Measurements from ENCODE around the gene CT45A7.
"Not testable (repeated sequence)": the region's sequence is repeated elsewhere in the genome, so short reads cannot be mapped to it uniquely, and the experiment has no call there.

Gene CT45A7

GRCh38 chrX:135837180-135837579 is at the start of gene CT45A7:
TSS of gene CT45A7 (minus strand) at chrX:135837280. CDS start at chrX:135833533, 3,747 bp downstream.
- not testable (repeated sequence) for H3K9ac ChIP-seq (ENCODE audit: low read depth in 1 of 2, low read length in 2 of 2); H3K27me3 ChIP-seq (ENCODE audit: control insufficient read depth in 2 of 2, insufficient read depth in 2 of 2, low read length in 2 of 2); H3K9me3 ChIP-seq (ENCODE audit: control insufficient read depth in 2 of 2, low read length in 2 of 2); H3K36me3 ChIP-seq (ENCODE audit: control insufficient read depth in 2 of 2, insufficient read depth in 2 of 2, low read length in 2 of 2); H3K4me3 ChIP-seq (ENCODE audit: low read length in 2 of 2); H3K27ac ChIP-seq (ENCODE audit: low read depth in 2 of 2, low read length in 2 of 2); H3K4me1 ChIP-seq (ENCODE audit: control insufficient read depth in 2 of 2, insufficient read depth in 2 of 2, low read length in 2 of 2)

- not testable (repeated sequence) for H3K27ac ChIP-seq (ENCODE audit: low read depth in 2 of 2, low read length in 2 of 2); H3K4me1 ChIP-seq (ENCODE audit: control insufficient read depth in 2 of 2, insufficient read depth in 2 of 2, low read length in 2 of 2); H3K27me3 ChIP-seq (ENCODE audit: control insufficient read depth in 2 of 2, insufficient read depth in 2 of 2, low read length in 2 of 2); H3K9me3 ChIP-seq (ENCODE audit: control insufficient read depth in 2 of 2, low read length in 2 of 2); H3K9ac ChIP-seq (ENCODE audit: low read depth in 1 of 2, low read length in 2 of 2); H3K36me3 ChIP-seq (ENCODE audit: control insufficient read depth in 2 of 2, insufficient read depth in 2 of 2, low read length in 2 of 2); H3K4me3 ChIP-seq (ENCODE audit: low read length in 2 of 2)
Measured at GRCh38 chrX:135882741-135883140, 45.7 kb upstream of the CT45A7 start.

GRCh38 chrX:135871712-135872111 is 34.6 kb upstream of the CT45A7 start, which contains the start of gene CT45A9:
TSS of gene CT45A9 (minus strand) at chrX:135871812. CDS start at chrX:135868061, 3,751 bp downstream.
- H3K27ac ChIP-seq (ENCODE audit: low read depth in 2 of 2, low read length in 2 of 2); H3K9ac ChIP-seq (ENCODE audit: low read depth in 1 of 2, low read length in 2 of 2); H3K4me3 ChIP-seq (ENCODE audit: low read length in 2 of 2); H3K4me1 ChIP-seq (ENCODE audit: control insufficient read depth in 2 of 2, insufficient read depth in 2 of 2, low read length in 2 of 2); H3K27me3 ChIP-seq (ENCODE audit: control insufficient read depth in 2 of 2, insufficient read depth in 2 of 2, low read length in 2 of 2); H3K36me3 ChIP-seq (ENCODE audit: control insufficient read depth in 2 of 2, insufficient read depth in 2 of 2, low read length in 2 of 2); H3K9me3 ChIP-seq (ENCODE audit: control insufficient read depth in 2 of 2, low read length in 2 of 2): not testable (repeated sequence)

GRCh38 chrX:135854438-135854837 is 17.4 kb upstream of the CT45A7 start, which contains the start of gene CT45A8:
TSS of gene CT45A8 (minus strand) at chrX:135854538. CDS start at chrX:135850783, 3,755 bp downstream.
- H3K36me3 ChIP-seq (ENCODE audit: control insufficient read depth in 2 of 2, insufficient read depth in 2 of 2, low read length in 2 of 2); H3K9ac ChIP-seq (ENCODE audit: low read depth in 1 of 2, low read length in 2 of 2); H3K27ac ChIP-seq (ENCODE audit: low read depth in 2 of 2, low read length in 2 of 2); H3K4me1 ChIP-seq (ENCODE audit: control insufficient read depth in 2 of 2, insufficient read depth in 2 of 2, low read length in 2 of 2); H3K9me3 ChIP-seq (ENCODE audit: control insufficient read depth in 2 of 2, low read length in 2 of 2); H3K4me3 ChIP-seq (ENCODE audit: low read length in 2 of 2); H3K27me3 ChIP-seq (ENCODE audit: control insufficient read depth in 2 of 2, insufficient read depth in 2 of 2, low read length in 2 of 2): not testable (repeated sequence)

GRCh38 chrX:135819912-135820311 is 17.2 kb downstream of the CT45A7 start, which contains the start of gene CT45A2:
TSS of gene CT45A2 (minus strand) at chrX:135820012. CDS start at chrX:135816265, 3,747 bp downstream.
- H3K27ac ChIP-seq (ENCODE audit: low read depth in 2 of 2, low read length in 2 of 2); H3K4me1 ChIP-seq (ENCODE audit: control insufficient read depth in 2 of 2, insufficient read depth in 2 of 2, low read length in 2 of 2); H3K9ac ChIP-seq (ENCODE audit: low read depth in 1 of 2, low read length in 2 of 2); H3K4me3 ChIP-seq (ENCODE audit: low read length in 2 of 2); H3K36me3 ChIP-seq (ENCODE audit: control insufficient read depth in 2 of 2, insufficient read depth in 2 of 2, low read length in 2 of 2); H3K27me3 ChIP-seq (ENCODE audit: control insufficient read depth in 2 of 2, insufficient read depth in 2 of 2, low read length in 2 of 2); H3K9me3 ChIP-seq (ENCODE audit: control insufficient read depth in 2 of 2, low read length in 2 of 2): not testable (repeated sequence)

GRCh38 chrX:135802687-135803086 is 34.4 kb downstream of the CT45A7 start, which contains the start of gene CT45A6:
TSS of gene CT45A6 (minus strand) at chrX:135802787. CDS start at chrX:135798993, 3,794 bp downstream.
- not testable (repeated sequence) for H3K27ac ChIP-seq (ENCODE audit: low read depth in 2 of 2, low read length in 2 of 2); H3K27me3 ChIP-seq (ENCODE audit: control insufficient read depth in 2 of 2, insufficient read depth in 2 of 2, low read length in 2 of 2); H3K4me1 ChIP-seq (ENCODE audit: control insufficient read depth in 2 of 2, insufficient read depth in 2 of 2, low read length in 2 of 2); H3K36me3 ChIP-seq (ENCODE audit: control insufficient read depth in 2 of 2, insufficient read depth in 2 of 2, low read length in 2 of 2); H3K4me3 ChIP-seq (ENCODE audit: low read length in 2 of 2); H3K9ac ChIP-seq (ENCODE audit: low read depth in 1 of 2, low read length in 2 of 2); H3K9me3 ChIP-seq (ENCODE audit: control insufficient read depth in 2 of 2, low read length in 2 of 2)

GRCh38 chrX:135785403-135785802 is 51.7 kb downstream of the CT45A7 start, which contains the start of gene CT45A5:
TSS of gene CT45A5 (minus strand) at chrX:135785503. CDS start at chrX:135781729, 3,774 bp downstream.
- H3K4me3 ChIP-seq (ENCODE audit: low read length in 2 of 2); H3K9me3 ChIP-seq (ENCODE audit: control insufficient read depth in 2 of 2, low read length in 2 of 2); H3K4me1 ChIP-seq (ENCODE audit: control insufficient read depth in 2 of 2, insufficient read depth in 2 of 2, low read length in 2 of 2); H3K27ac ChIP-seq (ENCODE audit: low read depth in 2 of 2, low read length in 2 of 2); H3K9ac ChIP-seq (ENCODE audit: low read depth in 1 of 2, low read length in 2 of 2); H3K36me3 ChIP-seq (ENCODE audit: control insufficient read depth in 2 of 2, insufficient read depth in 2 of 2, low read length in 2 of 2); H3K27me3 ChIP-seq (ENCODE audit: control insufficient read depth in 2 of 2, insufficient read depth in 2 of 2, low read length in 2 of 2): not testable (repeated sequence)

Measured in mucosa of rectum (tissue), 2 donors.